COR-L47 (cell line): ENCODE measurements around the gene FOXK1.
"Not testable (repeated sequence)": the region's sequence is repeated elsewhere in the genome, so short reads cannot be mapped to it uniquely, and the experiment has no call there.

Source experiments
- DNase-seq: peaks from one replicate; lab custom pipeline; 2025; lab: John Stamatoyannopoulos, UW

Gene FOXK1

GRCh38 chr7:4800926-4801838 lies 119.1 kb downstream of the FOXK1 start:
- DNase-seq = no peak

GRCh38 chr7:4801839-4802231 lies 119.7 kb downstream of the FOXK1 start:
- DNase-seq = no peak

GRCh38 chr7:4802577-4802976 lies 120.5 kb downstream of the FOXK1 start:
- not testable (repeated sequence) for DNase-seq

GRCh38 chr7:4803397-4804241 lies 121.5 kb downstream of the FOXK1 start:
- no peak for DNase-seq

GRCh38 chr7:4805110-4805983 lies 123.3 kb downstream of the FOXK1 start:
- no peak for DNase-seq

GRCh38 chr7:4805984-4806300 lies 123.8 kb downstream of the FOXK1 start:
- no peak for DNase-seq

GRCh38 chr7:4806983-4807597 lies 125.0 kb downstream of the FOXK1 start:
- DNase-seq = no peak

GRCh38 chr7:4807598-4808016 lies 125.5 kb downstream of the FOXK1 start:
- DNase-seq = no peak

GRCh38 chr7:4808026-4808425 lies 125.9 kb downstream of the FOXK1 start:
- no peak for DNase-seq

GRCh38 chr7:4808565-4808964 lies 126.5 kb downstream of the FOXK1 start:
- no peak for DNase-seq

GRCh38 chr7:4809091-4809591 lies 127.0 kb downstream of the FOXK1 start:
- DNase-seq = no peak

- DNase-seq = no peak
Observed at GRCh38 chr7:4809666-4810065, 127.6 kb downstream of the FOXK1 start.

GRCh38 chr7:4814433-4814832 lies 132.3 kb downstream of the FOXK1 start:
- DNase-seq = no peak

GRCh38 chr7:4815121-4815520 lies 133.0 kb downstream of the FOXK1 start:
- DNase-seq = no peak

- no peak for DNase-seq
Observed at GRCh38 chr7:4815609-4816418, 133.7 kb downstream of the FOXK1 start.

- no peak for DNase-seq
Observed at GRCh38 chr7:4816419-4817080, 134.5 kb downstream of the FOXK1 start.

- no peak for DNase-seq
Observed at GRCh38 chr7:4817178-4817901, 135.2 kb downstream of the FOXK1 start.

GRCh38 chr7:4818000-4818794 lies 136.1 kb downstream of the FOXK1 start:
- no peak for DNase-seq
